GM12891 (cell line): Measurements from ENCODE around the gene MPDU1.

ENCODE experiments used
- PAX5 ChIP-seq: IDR thresholded peaks from 2 replicates; pipeline ENCODE4 v1.6.1; 2011; ENCODE audit warnings: low read length, moderate library complexity, mild to moderate bottlenecking; ENCODE audit not compliant: insufficient read depth, severe bottlenecking
- POLR2A ChIP-seq: IDR thresholded peaks from 2 replicates; pipeline ENCODE4 v1.6.1; 2011; ENCODE audit warnings: low read depth, low read length, control low read depth
- POLR2AphosphoS5 ChIP-seq: IDR thresholded peaks from 2 replicates; pipeline ENCODE4 v1.6.1; 2011; ENCODE audit warnings: low read depth, low read length, control low read depth

DNA sequence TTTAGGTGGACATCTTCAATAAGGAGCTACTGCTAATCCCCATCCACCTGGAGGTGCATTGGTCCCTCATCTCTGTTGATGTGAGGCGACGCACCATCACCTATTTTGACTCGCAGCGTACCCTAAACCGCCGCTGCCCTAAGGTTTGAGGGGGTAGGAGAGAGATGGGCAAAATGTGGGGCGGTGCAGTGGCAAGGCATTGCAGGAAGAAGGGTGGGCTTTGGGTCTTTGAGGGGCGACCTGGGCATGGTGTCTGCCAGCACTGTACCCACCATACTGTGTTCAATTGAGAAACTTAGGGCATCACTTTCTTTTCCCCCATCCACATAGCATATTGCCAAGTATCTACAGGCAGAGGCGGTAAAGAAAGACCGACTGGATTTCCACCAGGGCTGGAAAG is 13.3 kb upstream of the MPDU1 start:
- TF ChIP-seq POLR2A (no peak), POLR2AphosphoS5 (no peak), PAX5 (no peak)
